ENCODE results near the gene DOCK4. TPM values are rescaled to one million over a fixed set of nuclear protein-coding genes. Genes with fewer than 3 reads are reported as not detected.

Gene DOCK4
- total and polyA plus RNA-seq, 7 donors: 1.8 to 12.7 (median 7.1) TPM

DNA sequence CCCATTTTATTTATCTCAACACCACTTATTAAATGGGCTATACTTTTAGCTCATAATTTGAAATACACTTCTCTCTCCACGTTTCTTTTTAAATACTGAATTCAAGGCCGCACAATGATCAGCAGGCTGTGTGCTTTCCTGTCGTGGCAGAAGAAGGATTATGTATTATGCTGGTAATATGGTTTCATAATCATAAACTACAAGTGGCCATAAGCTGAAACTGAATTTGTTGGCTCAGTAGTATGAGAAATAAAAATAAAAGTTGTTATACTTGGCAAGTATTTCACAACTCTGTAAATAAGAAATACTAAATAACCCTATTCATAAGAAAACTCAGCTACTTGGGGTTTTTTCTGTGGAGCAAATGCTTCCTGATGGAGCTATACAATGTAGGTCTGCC is 313.6 kb downstream of the DOCK4 start:
- Histone ChIP-seq H3K9me3 (no peaks in the 10 kb centered on the region), H3K27ac (no peak overlapping the region), H3K36me3 (ENCODE audit: insufficient read depth in 1 of 2, low read depth in 1 of 2) (peaks cover 0 to 18% of the 10 kb centered on the region in 2 donors), H3K4me1 (no peaks in the 10 kb centered on the region), H3K4me3 (no peak overlapping the region), H3K27me3 (ENCODE audit: insufficient read depth in 3 of 3, low read length in 2 of 3) (no peaks in the 10 kb centered on the region)
- intact Hi-C loops (cut with DNase I): no loop called here
- WGBS, 3 donors: 75 to 77% (median 77%) methylated on average over 3 of the region's 3 CpGs
- ATAC-seq (no peak), DNase-seq (no peak)
- TF ChIP-seq, protein P1, sequence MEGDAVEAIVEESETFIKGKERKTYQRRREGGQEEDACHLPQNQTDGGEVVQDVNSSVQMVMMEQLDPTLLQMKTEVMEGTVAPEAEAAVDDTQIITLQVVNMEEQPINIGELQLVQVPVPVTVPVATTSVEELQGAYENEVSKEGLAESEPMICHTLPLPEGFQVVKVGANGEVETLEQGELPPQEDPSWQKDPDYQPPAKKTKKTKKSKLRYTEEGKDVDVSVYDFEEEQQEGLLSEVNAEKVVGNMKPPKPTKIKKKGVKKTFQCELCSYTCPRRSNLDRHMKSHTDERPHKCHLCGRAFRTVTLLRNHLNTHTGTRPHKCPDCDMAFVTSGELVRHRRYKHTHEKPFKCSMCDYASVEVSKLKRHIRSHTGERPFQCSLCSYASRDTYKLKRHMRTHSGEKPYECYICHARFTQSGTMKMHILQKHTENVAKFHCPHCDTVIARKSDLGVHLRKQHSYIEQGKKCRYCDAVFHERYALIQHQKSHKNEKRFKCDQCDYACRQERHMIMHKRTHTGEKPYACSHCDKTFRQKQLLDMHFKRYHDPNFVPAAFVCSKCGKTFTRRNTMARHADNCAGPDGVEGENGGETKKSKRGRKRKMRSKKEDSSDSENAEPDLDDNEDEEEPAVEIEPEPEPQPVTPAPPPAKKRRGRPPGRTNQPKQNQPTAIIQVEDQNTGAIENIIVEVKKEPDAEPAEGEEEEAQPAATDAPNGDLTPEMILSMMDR (IDR thresholded peaks at IDR 0.05): no peak

DNA sequence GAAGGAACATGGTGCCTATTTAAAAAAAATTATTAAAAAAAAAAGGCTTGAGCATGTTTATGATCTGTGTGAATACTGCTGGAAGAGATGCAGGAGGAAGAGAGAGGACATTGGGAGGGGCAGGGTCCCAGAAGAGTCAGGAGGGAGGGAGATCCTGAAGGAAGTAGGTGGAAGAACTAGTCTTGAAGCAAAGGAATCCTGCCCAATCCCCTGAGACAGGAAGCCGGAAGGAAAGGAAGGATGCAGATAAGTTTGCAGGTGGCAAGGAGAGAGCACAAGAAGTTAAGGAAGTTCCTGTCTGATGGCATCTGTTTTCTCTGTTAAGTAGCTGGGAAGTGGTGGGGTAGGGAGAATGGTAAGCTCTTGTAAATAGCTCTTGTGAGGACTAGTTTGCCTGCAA is 318.5 kb downstream of the DOCK4 start:
- H3K4me3 ChIP-seq: no peak overlapping the region
- H3K4me1 ChIP-seq: no peaks in the 10 kb centered on the region
- 54 to 61% (median 60%) methylated on average over 1 of the region's 1 CpG for WGBS, 3 donors
- peaks cover 0 to 14% of the 10 kb centered on the region in 2 donors for H3K36me3 ChIP-seq (ENCODE audit: insufficient read depth in 1 of 2, low read depth in 1 of 2)
- DNase-seq: no peak
- intact Hi-C loops (cut with DNase I): no loop called here
- H3K27me3 ChIP-seq (ENCODE audit: insufficient read depth in 3 of 3, low read length in 2 of 3): no peaks in the 10 kb centered on the region
- H3K9me3 ChIP-seq: no peaks in the 10 kb centered on the region
- ATAC-seq: no peak
- TF ChIP-seq, protein P1 (IDR thresholded peaks at IDR 0.05): no peak
- no peak overlapping the region for H3K27ac ChIP-seq

DNA sequence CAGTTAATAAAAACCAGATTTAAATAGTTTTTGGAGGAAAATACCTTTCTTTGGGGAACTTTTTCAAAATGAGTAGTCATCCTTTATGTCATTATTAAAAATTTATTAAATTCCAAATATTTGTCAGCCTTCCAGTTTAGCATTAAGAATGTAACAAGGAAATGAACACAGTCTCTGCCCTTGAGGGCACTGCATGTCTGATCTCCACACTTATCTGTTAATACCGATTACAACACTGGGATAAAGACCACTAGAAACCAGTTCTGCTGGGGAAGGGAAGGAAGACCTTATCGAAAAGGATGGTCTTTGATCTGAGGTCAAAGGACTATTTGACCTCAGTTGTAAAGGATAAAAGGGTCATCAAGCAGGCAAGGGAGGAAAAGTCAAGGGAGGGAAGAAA is 320.0 kb downstream of the DOCK4 start:
- H3K9me3 ChIP-seq: no peaks in the 10 kb centered on the region
- H3K4me1 ChIP-seq: no peaks in the 10 kb centered on the region
- no peaks in the 10 kb centered on the region for H3K27me3 ChIP-seq (ENCODE audit: insufficient read depth in 3 of 3, low read length in 2 of 3)
- TF ChIP-seq, protein P1 (IDR thresholded peaks at IDR 0.05): no peak
- ATAC-seq (no peak), DNase-seq (no peak)
- no peak overlapping the region for H3K27ac ChIP-seq
- WGBS, 3 donors: 51 to 79% (median 63%) methylated on average over 2 of the region's 2 CpGs
- intact Hi-C loops (cut with DNase I): no loop called here
- H3K36me3 ChIP-seq (ENCODE audit: insufficient read depth in 1 of 2, low read depth in 1 of 2): peaks cover 0 to 7% of the 10 kb centered on the region in 2 donors
- no peak overlapping the region for H3K4me3 ChIP-seq

DNA sequence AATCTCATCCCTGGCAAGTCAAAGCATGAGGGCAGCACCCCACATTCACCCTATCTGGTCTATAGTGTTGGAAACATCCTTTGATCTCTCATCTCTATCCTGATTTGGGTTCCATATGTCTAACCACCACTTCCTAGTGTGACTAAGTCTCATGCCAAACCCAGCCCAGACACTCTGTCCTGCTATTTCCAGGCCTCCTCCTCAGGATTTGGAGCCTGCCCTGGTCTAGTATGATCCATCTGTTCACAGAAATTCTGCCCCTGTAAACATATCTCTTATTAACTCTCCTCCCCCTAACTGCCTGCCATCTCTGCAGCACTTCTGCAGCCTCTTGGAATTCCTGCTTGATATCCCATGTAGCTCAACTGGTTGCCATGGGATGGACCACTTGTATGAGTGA is 323.0 kb downstream of the DOCK4 start:
- Histone ChIP-seq H3K27me3 (ENCODE audit: insufficient read depth in 3 of 3, low read length in 2 of 3) (no peaks in the 10 kb centered on the region), H3K36me3 (ENCODE audit: insufficient read depth in 1 of 2, low read depth in 1 of 2) (peaks cover 0 to 7% of the 10 kb centered on the region in 2 donors), H3K27ac (no peak overlapping the region), H3K4me1 (no peaks in the 10 kb centered on the region), H3K9me3 (no peaks in the 10 kb centered on the region), H3K4me3 (no peak overlapping the region)
- no peak for DNase-seq
- no peak for ATAC-seq
- TF ChIP-seq, protein P1 (IDR thresholded peaks at IDR 0.05): no peak
- intact Hi-C loops (cut with DNase I): no loop called here

DNA sequence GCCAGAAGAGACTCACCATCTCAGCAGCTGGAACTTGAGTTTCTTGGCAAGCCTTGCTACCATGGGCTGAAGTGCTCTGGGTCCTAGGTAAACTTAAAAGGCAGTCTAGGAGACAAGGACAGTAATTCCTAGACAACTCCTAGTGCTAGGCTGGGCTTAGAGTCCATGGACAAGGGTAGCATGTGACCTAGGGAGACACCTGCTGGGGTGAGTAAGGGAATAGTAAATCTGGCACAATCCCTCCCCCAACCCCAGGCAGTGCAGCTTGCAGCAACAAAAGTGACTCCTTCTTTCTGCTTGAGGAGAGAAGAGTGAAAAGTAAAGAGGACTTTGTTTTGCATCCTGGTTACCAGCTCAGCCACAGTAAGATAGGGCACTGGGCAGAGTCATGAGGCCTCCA is 327.4 kb downstream of the DOCK4 start:
- no peak overlapping the region for H3K27ac ChIP-seq
- no peak for DNase-seq
- H3K9me3 ChIP-seq: no peaks in the 10 kb centered on the region
- no peak for ATAC-seq
- no peaks in the 10 kb centered on the region for H3K4me1 ChIP-seq
- no peaks in the 10 kb centered on the region for H3K36me3 ChIP-seq (ENCODE audit: insufficient read depth in 1 of 2, low read depth in 1 of 2)
- TF ChIP-seq, protein P1 (IDR thresholded peaks at IDR 0.05): no peak
- intact Hi-C loops (cut with DNase I): no loop called here
- no peak overlapping the region for H3K4me3 ChIP-seq
- H3K27me3 ChIP-seq (ENCODE audit: insufficient read depth in 3 of 3, low read length in 2 of 3): no peaks in the 10 kb centered on the region

Data from psoas muscle (tissue), 8 donors.